ENCODE data around the gene GNAT3. TPM values are rescaled to one million over a fixed set of nuclear protein-coding genes. Genes with fewer than 3 reads are reported as not detected.

The GNAT3 gene
- total and polyA plus RNA-seq, 2 of the 8 experiments (the other 6 are each of a cell fraction or from before 2014, with no cell fraction given) = not detected

DNA sequence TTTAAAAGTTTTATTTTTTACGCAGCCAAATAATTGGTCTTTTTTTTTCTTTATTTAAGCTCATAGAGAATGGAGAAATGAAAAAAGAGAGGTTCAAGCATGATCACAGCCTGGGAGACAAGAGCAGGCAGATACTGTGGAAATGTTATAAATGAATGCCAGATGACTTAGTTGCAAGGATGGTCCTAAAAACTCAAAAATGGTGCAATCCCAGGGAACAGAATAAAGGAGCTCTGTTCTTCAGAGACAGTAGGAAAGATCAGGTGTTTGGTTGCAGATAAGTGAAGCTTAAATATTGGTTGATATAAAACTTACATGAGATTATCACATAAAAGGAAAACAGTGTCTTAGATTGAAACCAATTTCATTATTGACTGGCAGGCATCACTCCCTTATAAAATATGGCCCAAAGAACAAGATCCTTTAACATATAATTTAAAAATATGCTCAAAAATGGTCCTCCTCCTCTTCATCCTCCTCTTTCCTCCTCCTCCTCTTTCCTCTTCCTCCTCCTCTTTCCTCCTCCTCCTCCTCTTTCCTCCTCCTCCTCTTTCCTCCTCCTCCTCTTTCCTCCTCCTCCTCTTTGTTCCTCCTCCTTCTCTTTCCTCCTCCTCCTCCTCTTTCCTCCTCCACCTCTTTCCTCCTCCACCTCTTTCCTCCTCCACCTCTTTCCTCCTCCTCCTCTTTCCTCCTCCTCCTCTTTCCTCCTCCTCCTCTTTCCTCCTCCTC is 18.6 kb downstream of the GNAT3 start:
- Histone ChIP-seq H2BK20ac (ENCODE audit: low read length) (no peak overlapping the region), H3K27ac (ENCODE audit: low read depth, low read length) (no peak overlapping the region), H3K79me1 (ENCODE audit: low read depth, low read length) (no peaks in the 10 kb centered on the region), H4K8ac (ENCODE audit: extremely low read depth, insufficient read depth, low read length) (no peak overlapping the region), H3K4me3 (ENCODE audit: extremely low read depth in 1 of 4, insufficient read depth in 2 of 4, low read depth in 3 of 4, low read length in 4 of 4) (no peak overlapping the region), H2BK5ac (ENCODE audit: low read depth, low read length) (no peak overlapping the region), H2AK5ac (ENCODE audit: low read depth, low read length) (no peak overlapping the region), H3K4ac (replicated peaks; ENCODE audit: insufficient read length, low read depth, low read length) (no peak overlapping the region), H3K9me3 (ENCODE audit: insufficient read depth in 2 of 2, low read depth in 1 of 2, low read length in 1 of 2) (no peaks in the 10 kb centered on the region), H4K5ac (ENCODE audit: insufficient read length, low read depth, low read length) (no peak overlapping the region), H3K56ac (replicated peaks; ENCODE audit: insufficient read length, low read depth, low read length) (no peak overlapping the region), H3K18ac (ENCODE audit: extremely low read depth, low read length) (no peak overlapping the region), H3K27me3 (replicated peaks in 1 of 4; ENCODE audit: control insufficient read depth in 3 of 4, extremely low read depth in 1 of 4, insufficient read depth in 3 of 4, low read length in 3 of 4) (no peaks in the 10 kb centered on the region), H2BK120ac (replicated peaks; ENCODE audit: low read depth, low read length) (no peak overlapping the region), H3K36me3 (ENCODE audit: control insufficient read depth in 2 of 4, insufficient read depth in 4 of 4, low read length in 3 of 4) (no peaks in the 10 kb centered on the region), H3K23me2 (ENCODE audit: low read depth, low read length) (no peaks in the 10 kb centered on the region; the same call in 1 of the 2 replicates), H2BK12ac (ENCODE audit: low read depth, low read length) (no peak overlapping the region), H4K91ac (replicated peaks; ENCODE audit: insufficient read length, low read length) (no peak overlapping the region), H2AFZ (ENCODE audit: low read length) (no peak overlapping the region), H3K4me1 (replicated peaks in 1 of 4; ENCODE audit: control insufficient read depth in 3 of 4, insufficient read depth in 4 of 4, low read length in 3 of 4) (peaks cover 0 to 3% (median 0%) of the 10 kb centered on the region in 4 experiments; a peak in 1 of 7 replicates), H3K9ac (replicated peaks in 1 of 4; ENCODE audit: extremely low read depth in 1 of 4, low read depth in 3 of 4, low read length in 3 of 4) (no peak overlapping the region), H3K14ac (ENCODE audit: insufficient read length) (no peak overlapping the region), H2BK15ac (ENCODE audit: low read length) (no peak overlapping the region), H4K20me1 (replicated peaks in 1 of 2; ENCODE audit: control insufficient read depth in 1 of 2, insufficient read depth in 2 of 2, low read length in 2 of 2) (no peaks in the 10 kb centered on the region), H3K79me2 (ENCODE audit: control insufficient read depth in 1 of 2, insufficient read depth in 2 of 2, low read length in 2 of 2) (no peaks in the 10 kb centered on the region), H3K23ac (ENCODE audit: insufficient read length) (no peak overlapping the region), H3K4me2 (ENCODE audit: insufficient read depth in 1 of 2, low read depth in 2 of 2, low read length in 2 of 2) (no peak overlapping the region)
- DNase-seq (ENCODE audit: low read depth in 1 of 2, low spot score in 2 of 2) (no peak), FAIRE-seq (no peak)
- POLR2A ChIA-PET (ENCODE audit: partially characterized antibody) = no interaction called here
- WGBS, 2 experiments (ENCODE audit: extremely low coverage in 1 of 2, insufficient coverage in 1 of 2, insufficient read length in 1 of 2, insufficient replicate concordance in 2 of 2, low coverage in 1 of 2, low lambda C conversion rate in 2 of 2, missing lambda C conversion rate in 1 of 2) = 89% methylated on average over 1 of the region's 1 CpG; no CpG with 5 or more reads in 1 of the 2 experiments
- no peak for TF ChIP-seq CBX5 (IDR thresholded peaks at IDR 0.05; ENCODE audit: low read depth, low read length)
- TF ChIP-seq MAFK (IDR thresholded peaks at IDR 0.05; ENCODE audit: low read depth, low read length) = no peak
- no peak for TF ChIP-seq SP4 (IDR thresholded peaks at IDR 0.05; ENCODE audit: low read length)
- no peak for TF ChIP-seq YY1 (IDR thresholded peaks at IDR 0.05; ENCODE audit: low read depth, low read length)
- no peak for TF ChIP-seq ZNF274 (IDR thresholded peaks at IDR 0.05; ENCODE audit: borderline replicate concordance, extremely low read depth, low read length)
- no peak for TF ChIP-seq BCL11A (IDR thresholded peaks at IDR 0.05; ENCODE audit: low read depth in 2 of 2, low read length in 2 of 2)
- CTCF ChIA-PET (ENCODE audit: partially characterized antibody) = interaction anchor here (0.6 kb wide), 1 partner anchor 43 kb away, joined by 3 read pairs; no protein-coding TSS in a partner anchor

Measured in H1 (cell line).